NCI-H446 treated with DMSO at 0.1 percent for 48 hours (cell line): Measurements from ENCODE around the gene PALMD.

Experiments
- DNase-seq: peaks from one replicate; lab custom pipeline; 2025; lab: John Stamatoyannopoulos, UW

Gene PALMD

DNA sequence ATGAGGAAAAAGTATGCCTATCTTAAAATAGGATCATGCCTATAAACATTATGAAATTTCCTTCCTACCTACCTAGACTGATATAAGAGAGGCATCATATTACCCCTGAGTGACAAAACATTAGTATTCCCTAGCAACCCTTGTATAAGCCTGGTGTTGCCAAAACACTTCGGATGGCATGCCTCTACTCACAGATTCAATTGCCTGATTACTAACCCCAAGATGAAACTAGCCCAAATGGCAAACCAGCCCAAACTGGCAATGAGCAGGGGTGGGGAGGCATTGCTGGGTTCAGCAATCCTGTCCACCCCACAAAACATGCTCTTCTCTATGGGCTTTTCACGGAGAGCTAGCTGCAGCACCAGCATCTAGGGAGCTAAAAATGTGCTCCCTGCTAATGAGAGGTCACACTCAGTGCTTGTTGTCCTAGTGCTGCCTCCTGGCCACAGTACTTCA lies 13.9 kb downstream of the PALMD start:
- no peak for DNase-seq

DNA sequence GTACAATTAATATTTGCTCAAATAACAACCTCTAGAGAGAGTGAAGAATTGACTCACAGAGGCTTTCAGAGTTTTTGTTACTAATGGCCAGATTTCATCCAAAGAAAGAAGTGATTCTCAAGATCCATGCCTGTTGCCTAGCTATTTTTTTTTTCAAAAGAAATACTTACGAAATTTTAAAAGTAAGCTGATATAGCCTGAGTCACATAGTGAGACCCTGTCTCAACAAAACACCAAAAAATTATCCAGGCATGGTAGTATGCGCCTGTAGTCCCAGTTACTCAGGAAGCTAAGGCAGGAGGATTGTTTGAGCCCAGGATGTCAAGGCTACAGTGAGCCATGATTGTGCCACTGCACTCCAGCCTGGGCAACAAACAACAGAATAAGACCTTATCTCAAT lies 14.6 kb downstream of the PALMD start:
- DNase-seq: no peak

DNA sequence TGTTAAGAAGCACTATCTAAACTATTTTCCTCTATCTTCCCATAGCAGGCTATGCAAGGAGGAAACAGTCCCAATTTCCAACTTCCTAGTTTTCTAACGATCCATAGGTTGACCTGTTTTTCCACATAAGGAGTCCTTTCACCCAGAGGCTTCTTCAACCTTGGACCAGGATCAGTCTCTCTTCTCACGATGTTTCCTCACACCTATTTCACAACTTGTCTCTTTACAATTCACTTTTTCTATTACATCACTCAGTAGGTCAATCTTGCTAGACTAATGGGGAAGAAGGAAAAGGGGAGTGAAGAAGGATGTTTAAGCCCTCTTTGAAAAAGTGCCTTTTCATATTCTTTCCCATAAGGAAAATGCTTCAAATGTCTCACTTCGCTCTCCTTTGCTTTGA lies 15.9 kb downstream of the PALMD start:
- no peak for DNase-seq

DNA sequence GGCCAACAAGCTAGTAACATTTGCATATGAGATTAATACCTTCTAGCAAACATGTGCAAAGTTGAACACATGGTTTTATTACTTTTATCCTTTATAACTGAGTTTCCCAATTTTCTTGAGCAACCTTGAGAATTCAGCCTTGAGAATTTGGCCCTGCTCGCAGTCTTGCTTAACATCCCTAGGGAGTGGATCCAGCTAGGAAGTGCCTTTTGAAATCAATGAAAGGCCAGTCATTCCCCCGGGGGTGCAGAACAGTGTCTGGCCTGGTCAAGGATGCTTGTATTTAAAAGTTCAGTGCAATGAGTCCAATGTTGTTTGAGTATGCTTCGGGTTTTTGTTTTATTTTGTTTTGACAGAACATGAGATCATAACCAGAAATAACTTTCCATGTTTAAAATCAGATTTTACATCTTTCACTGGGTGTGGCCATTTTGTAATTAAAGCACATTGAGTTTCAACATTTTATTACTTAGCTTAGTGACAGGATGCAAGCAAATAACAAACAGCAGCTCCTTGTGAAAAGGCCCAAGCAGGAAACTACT lies 16.7 kb downstream of the PALMD start:
- no peak for DNase-seq

DNA sequence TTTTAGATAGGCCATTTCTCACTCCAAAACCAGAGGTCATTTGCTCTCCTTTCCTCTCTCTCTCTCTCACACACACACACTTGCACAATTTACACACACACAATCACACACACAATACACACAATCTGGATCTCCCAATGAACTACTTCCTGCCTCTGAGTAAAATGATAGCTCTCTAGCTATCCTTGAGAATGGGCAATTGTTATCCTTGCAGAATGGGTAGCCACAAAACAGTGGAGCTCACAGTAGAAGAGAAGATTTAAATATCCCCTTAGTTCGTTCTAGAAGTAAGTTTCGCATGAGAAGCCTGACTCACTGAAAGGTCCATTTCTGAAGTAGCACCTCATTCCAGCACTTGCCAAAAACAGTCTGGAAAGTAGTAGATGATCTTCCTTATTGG lies 17.6 kb downstream of the PALMD start:
- DNase-seq: no peak

DNA sequence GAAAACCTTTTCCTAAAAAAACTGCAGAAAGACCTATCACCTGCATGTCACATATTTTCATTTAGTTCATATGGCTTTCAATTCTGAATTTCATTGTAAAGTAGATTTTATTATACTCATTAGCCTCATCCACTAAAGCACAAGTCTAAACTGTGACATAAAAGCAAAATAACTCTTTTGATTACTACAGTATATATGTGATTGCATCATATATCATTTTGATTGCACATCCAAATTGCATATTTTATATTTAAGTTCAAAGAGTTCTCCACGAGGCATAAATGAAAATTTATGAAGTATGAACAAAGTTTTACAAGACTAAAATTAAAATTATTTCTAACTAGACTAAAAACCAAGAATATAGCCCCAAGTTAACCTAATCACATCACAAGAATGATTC lies 19.3 kb downstream of the PALMD start:
- no peak for DNase-seq

DNA sequence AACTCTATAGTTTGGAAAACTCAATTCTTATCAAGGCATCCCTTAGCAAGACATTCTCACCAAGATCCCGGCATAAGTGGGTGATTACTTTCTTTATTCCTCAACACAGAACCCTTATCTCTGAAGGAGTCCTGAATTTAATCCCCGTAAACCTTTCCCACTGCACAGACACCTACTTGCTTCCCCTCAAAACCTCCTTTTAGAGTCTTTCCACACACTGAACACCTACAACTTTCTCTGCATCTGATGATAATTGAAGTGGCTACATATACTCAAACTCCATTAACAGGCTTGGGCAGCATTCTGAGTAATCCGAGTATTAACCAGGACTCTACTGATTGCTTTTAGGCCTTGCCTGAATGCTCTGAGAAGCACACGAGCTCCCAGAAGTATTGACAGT lies 23.5 kb downstream of the PALMD start:
- no peak for DNase-seq

DNA sequence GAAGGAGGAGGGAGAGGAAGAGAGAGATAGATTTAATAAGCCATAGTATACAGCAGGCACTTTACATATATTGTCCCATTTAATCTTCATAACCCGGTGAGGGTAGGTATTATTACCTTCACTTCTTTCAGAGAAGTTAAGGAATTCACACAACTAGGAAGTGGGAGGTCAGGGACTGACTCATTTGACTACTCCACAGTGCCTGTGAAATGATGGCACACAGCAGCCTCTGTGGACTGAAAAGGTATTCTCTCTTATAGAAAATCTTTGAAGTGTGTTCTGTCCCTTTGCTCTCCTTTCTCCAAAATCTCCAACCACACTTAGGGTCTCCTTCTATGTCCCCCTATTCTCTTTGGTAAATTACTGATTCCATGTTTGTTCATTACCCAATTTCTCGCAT lies 23.9 kb downstream of the PALMD start:
- DNase-seq: no peak

DNA sequence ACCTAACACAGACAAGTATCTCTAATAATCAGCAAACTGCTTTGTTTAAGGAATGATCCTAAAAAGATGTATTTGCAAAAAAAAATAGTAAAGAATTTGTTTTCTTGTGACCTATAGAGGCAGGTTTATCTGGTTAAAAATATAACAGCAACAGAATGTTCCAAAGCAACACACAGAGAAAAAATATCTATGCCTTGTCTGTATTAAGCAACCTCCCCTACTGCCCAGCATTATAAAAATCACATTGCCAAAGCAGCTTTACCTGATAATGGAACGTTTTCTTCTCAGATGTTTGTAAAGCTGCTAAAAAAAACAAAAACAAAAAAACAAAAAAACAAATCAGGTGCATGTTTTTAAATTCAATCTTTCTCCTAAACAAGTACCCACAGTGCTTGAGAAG lies 24.7 kb downstream of the PALMD start:
- DNase-seq: no peak

DNA sequence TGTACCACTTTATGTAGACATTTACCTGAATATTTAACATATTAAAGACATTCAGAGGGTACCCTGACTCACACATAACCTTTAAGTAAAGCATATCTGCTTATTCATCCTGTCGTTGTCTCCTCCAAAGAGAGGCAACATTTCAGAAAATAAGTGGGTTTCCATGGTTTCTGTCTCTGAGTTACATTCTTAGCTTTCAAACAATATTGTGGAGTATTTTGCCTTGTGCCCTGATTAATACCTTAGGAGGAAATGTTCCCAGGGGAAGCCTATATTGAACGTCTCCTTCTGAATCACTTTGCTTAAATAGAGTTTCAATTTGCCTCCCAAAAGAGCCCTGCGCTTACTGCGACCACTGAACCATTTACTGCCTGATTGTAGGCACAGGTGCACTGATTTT lies 26.1 kb downstream of the PALMD start:
- DNase-seq: no peak

DNA sequence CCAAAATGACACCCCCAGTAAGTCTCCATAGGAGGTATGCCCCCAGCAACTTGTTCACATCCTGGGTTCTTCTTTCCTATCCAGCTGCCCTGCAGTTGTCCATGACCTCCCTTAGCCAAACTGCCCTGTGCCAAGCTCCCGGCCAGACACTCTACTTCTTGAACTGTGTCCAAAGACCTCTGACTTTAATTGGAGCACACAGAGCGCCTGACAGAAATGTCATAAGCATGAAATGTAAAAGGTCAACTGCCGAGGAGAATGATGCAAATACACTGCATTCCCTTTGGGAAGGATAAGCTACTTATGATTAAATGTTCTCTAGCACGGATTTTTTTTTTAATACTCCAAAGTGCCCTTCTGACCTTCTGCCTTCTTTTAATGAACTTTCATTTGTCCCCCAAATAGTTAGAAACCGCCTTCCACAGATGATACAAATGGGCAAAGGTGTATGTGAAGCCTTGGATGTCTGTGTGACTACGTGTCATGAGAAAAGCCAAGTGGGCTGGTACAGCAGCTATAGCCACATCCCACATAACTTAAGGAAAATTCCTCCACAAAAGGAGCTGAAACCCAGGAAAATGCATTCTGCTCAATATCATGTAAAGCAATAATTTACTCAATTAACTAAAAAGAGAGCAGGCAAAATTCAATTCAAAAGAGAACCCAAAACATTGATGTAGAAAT lies 26.8 kb downstream of the PALMD start:
- no peak for DNase-seq

DNA sequence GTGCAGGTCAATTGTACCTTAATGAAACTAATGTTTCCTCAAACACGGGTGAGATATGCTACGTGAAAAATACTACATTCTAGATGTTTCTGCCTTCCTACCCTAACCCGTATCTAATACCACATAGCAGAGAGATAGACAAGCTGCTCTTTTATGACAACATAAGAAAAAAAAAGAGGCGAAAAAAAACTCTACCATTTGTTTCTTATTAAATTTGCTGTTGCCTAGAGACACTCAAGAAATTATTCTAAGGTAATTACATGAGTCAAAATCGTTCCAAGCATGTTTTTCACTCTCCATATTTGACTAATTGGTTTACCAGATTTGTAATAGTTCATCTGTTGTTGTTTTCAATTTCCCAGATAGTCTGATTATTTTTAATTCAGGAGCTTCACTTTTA lies 27.4 kb downstream of the PALMD start:
- DNase-seq: no peak

DNA sequence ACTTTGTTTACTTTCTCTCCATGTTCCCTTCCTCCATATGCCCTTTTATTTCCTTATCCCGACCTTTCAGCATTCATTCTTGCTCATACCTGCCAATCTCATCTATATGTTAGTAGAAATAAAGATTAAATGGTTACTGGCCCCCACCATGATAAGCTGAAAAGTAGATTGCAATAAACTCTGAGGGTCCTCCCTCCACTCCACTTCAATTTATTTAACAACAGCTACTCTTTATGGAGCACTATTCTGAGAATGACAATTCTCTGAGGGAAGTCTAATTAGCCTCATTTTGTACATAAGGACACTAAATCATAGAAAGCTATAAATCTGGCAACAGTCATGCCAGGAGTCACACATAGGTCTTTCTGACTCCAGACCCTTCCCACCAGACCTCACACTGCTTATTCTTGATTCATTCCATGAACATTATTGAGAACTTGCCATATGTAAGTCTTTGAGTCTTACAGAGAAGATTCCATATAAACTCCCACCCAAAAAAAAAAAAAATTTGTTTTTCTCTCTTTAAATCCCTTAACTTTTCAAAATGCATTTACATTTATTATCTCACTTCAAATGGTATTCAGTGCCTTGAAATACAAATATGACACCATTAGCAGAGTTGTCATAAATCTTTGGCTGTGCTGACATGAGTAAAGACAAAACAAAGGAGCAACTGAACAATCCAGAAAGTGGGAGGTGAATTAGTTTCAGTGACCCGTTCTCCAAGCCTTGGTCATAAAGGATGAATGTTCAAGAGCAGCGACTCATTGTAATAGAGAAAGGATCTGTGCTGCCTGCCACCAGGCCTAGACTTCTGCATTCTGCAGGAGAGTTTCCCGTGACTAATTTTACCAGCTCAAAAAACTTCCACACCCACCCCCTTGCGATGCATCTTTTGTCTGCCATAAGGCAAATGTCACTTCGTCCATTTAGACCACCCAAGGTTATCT lies 28.5 kb downstream of the PALMD start:
- DNase-seq: peak; percentile 26

DNA sequence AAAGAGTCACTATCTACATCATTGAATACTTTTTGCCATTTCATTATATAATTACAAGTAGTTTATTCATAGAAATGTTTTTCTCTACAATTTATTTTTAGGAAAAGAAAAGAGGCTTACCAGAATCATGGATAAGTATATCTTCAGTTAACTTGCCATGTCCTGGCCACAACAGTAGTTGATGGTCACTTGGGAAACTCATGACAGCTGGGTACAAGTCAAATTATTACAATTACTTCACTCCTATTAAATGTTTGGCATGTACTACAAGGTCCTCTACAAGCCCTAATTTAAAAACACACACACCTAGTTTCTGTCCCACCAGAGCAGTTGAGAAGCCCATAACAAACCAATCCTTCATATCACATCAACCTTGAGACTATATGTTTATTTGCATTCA lies 29.4 kb downstream of the PALMD start:
- DNase-seq: no peak

DNA sequence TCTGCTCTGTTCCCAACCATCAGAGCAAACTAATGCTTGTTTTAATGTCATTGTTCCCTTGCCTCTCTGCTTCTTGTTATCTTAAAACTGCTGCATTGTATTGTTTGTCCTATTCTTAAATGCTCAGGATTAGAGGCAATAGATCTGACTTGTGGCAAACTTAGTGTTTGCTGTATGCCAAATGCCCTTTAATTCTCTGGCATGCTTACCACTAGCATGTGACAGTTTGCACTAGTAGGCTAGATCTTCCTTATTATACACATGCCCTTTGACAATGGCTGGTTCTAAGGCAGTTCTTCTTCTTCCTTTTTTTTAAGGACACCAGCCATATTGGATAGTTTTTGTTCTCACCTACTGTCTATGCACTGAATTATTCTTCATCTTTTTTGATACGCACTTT lies 30.1 kb downstream of the PALMD start:
- DNase-seq: peak; percentile 32

DNA sequence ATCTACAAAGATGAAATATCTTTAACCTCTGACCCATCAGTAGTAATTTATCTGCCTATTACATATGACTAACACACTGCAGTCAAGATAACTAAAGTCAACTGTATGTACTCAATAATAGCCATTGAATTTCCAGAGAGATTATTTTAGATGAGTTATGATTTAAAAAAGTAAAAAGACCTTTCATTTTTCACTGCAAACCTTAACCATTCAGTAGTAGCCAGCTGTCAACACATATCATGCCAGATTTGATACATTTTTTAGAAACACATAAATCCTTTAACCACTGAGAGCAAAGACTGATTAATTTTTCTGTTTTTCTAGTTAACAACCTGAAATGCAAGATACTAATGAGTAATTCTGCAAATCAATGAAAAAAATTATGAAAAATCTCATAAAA lies 31.0 kb downstream of the PALMD start:
- peak; percentile 10 for DNase-seq

DNA sequence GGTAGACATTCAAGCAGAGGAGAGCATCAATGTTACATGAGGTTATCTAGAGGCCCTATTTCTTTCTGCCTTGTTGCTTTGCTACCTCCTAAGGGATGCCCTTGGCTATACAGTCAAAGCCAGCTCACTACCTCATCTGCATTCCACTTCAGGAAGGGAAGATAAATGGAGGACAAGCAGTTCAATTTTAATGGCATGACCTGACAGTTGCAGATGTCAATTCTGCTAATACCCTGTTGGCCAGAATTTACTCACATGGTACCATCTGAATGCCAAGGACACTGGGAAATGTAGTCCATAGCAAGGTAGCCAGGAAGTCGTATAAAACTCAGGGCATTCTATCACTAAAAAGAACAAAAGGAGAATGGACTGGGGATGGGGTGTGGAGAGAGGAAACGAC lies 31.5 kb downstream of the PALMD start:
- peak; percentile 16 for DNase-seq

DNA sequence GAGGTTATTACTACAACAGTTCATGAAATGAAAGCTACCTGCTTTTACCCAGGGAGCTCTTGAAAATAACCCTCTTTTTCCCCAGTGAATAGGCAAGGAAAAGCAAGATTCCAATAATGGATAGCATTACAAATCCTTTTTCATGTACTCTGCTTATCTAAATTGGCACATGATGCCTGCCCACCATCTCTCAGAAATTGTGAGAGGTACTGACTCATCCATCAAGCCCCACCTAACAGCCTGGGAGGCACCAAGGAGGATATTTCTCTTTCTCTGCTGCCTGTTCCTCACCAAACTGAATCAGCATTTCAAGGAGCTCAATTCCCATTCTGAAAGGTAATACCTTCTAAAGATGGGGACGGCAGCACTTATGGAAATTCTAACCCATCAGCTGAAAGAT lies 34.4 kb downstream of the PALMD start:
- DNase-seq: no peak

DNA sequence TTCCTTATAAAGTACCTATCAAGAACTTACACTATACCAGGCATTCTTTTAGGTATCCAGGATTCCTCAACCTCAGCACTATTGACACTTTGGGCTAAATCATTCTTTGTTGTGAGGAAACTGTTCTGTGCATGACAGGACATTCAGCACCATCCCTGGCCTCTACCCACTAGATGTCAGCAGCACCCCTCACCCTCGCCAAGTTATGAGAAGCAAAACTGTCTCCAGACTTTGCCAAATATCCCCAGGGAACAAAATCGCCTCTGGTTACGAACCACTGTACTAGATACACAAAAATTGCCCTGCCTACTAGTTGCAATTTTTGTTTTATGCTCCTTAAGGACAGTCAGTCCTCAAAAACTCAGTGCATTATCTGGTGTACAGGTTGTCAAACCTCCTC lies 35.7 kb downstream of the PALMD start:
- no peak for DNase-seq

DNA sequence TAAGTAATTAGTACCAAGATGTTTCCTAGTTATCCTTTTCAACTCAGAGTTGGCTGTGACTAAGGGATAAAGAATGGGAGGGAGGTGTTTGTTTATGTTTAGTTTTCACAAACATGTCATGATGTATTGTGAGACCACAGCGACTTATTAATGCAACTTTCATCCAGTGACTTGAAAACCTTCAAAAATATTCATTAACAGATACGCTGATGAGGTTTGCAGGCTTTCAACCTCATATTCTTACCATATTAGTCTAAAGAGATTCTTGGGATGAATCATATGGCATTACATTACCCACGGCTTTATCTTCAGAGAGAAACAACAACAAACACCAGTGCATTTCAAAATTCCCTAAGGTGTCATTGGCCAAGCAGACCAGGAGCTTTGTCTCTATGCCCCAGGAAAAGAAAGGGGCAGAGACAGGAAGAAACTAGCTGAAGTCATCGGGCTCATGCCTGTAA lies 36.4 kb downstream of the PALMD start:
- DNase-seq: no peak

DNA sequence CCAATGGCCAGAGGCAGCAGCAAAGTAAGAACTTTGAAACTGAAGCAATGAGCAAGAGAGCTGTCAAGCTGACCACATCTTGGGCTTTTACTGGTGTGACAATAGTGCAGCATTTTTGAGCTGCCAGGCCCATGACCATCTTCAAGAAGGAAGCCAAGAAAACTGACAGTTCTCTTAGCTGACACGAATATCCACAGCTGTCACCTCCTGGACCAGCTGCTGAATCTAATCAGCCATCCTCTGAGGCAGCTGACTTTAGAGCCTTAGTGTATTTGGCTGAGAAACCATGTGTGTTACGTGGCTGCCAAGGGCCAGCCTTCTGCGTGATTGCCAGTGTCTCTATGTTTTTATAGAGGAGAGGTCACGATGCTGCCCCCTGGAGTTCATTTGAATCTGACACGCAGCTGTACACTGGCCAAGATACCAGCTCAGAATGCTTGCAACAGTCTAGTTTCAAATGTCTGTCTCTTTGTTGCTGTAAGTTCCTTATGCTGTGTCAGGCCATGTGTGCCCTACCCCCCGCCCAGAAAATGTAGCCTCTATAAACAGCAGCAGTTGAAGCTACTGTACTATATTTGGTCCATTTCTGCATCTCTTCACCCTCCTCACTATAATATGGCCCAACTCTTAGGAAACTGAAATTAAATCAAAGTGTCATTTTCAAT lies 39.7 kb downstream of the PALMD start:
- DNase-seq: peak; percentile 94

DNA sequence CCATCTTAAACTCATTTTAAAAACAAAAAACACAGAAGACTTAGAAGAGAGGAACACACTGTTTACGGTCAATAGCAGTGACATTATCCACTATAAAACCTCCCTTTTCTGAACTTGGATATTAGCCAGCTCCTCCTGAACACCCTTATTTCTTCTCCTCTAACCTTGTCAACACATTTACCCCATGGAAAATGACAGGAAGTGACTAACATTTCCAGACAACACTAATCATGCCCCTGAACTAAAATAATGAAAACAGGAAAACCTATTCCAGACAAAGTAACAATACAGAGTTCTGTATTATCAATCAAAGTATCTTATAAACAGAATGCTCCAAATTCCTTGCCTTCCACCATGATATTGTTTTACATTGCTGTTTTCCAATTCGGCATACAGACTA lies 45.3 kb downstream of the PALMD start:
- DNase-seq: no peak

DNA sequence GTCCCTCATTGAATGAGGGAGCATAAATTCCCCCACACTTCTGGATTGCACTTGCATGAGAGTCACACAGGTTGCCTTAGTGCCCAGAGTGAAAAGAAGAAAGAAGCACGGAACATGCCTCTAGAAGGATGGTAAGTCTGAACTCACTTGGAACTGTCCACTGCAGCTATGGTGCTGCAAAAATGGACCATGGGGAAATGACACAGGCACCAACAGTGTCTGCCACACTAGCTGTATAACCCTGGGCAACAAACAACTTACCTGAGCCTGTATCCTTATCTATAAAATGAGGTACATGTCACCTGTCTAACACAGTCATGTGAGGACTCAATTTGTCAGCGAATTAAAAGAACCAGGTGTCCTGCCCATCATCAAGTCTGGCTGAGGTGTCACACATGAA lies 50.7 kb downstream of the PALMD start:
- DNase-seq: no peak
